GM10266 (cell line): ENCODE data around the gene BSN.
"Not testable (repeated sequence)": the region's sequence is repeated elsewhere in the genome, so short reads cannot be mapped to it uniquely, and the experiment has no call there.

Experiments used
- DNase-seq: peaks from one replicate; pipeline ENCODE4 v3.0.0; 2012; ENCODE audit errors: extremely low spot score
- CTCF ChIP-seq: IDR thresholded peaks from 2 replicates; pipeline ENCODE4 v1.5.1; 2012; ENCODE audit warnings: mild to moderate bottlenecking, low read depth; ENCODE audit not compliant: control insufficient read depth, insufficient read depth; ENCODE audit errors: missing control alignments

Gene BSN

GRCh38 chr3:49673715-49674496 is 119.6 kb downstream of the BSN start, which contains the start of gene APEH:
APEH (plus strand) TSS chr3:49674351; CDS start chr3:49674402, 51 bp downstream.
- DNase-seq = peak; percentile 98
- no peak for TF ChIP-seq CTCF

- TF ChIP-seq CTCF = no peak
- no peak for DNase-seq
Observed at GRCh38 chr3:49674497-49674983, 120.3 kb downstream of the BSN start.

- no peak for DNase-seq
- no peak for TF ChIP-seq CTCF
Observed at GRCh38 chr3:49675912-49676311, 121.6 kb downstream of the BSN start.

GRCh38 chr3:49680493-49681231 is 126.4 kb downstream of the BSN start:
- no peak for DNase-seq
- TF ChIP-seq CTCF = no peak

GRCh38 chr3:49681232-49681522 is 126.9 kb downstream of the BSN start:
- DNase-seq = no peak
- TF ChIP-seq CTCF = no peak

- no peak for DNase-seq
- no peak for TF ChIP-seq CTCF
Observed at GRCh38 chr3:49681543-49681942, 127.3 kb downstream of the BSN start.

- TF ChIP-seq CTCF = no peak
- no peak for DNase-seq
Observed at GRCh38 chr3:49683162-49683561, 128.9 kb downstream of the BSN start.

GRCh38 chr3:49684453-49684852 is 130.2 kb downstream of the BSN start:
- not testable (repeated sequence) for DNase-seq

GRCh38 chr3:49685103-49685502 is 130.8 kb downstream of the BSN start:
- DNase-seq = not testable (repeated sequence)

GRCh38 chr3:49685846-49686245 is 131.6 kb downstream of the BSN start:
- not testable (repeated sequence) for DNase-seq

GRCh38 chr3:49686346-49686745 is 132.1 kb downstream of the BSN start:
- not testable (repeated sequence) for DNase-seq
